Peyer's patch (tissue), 4 donors: ENCODE measurements around the gene TCF4.

Experiments used
- CTCF ChIP-seq, 6 experiments: fragments of 450-650 bp in 4 of 6; fragments of 200-600 bp in 2 of 6; sonication (generic) in 1 of 6; IDR thresholded peaks; one replicate each; pipeline ENCODE4 v1.5.1; 2017 to 2019; ENCODE audit warnings: antibody characterized with exemption in 6 of 6, mild to moderate bottlenecking in 3 of 6, moderate library complexity in 1 of 6
- POLR2A ChIP-seq, 2 donors: fragments of 450-650 bp; IDR thresholded peaks; one replicate each; pipeline ENCODE4 v1.5.1; 2017; ENCODE audit warnings: antibody characterized with exemption in 2 of 2, mild to moderate bottlenecking in 2 of 2, moderate library complexity in 2 of 2

- TF ChIP-seq CTCF (IDR thresholded peaks at IDR 0.05) (no peak), POLR2A (IDR thresholded peaks at IDR 0.05) (no peak)
Observed at GRCh38 chr18:55623626-55624025, 35.6 kb upstream of the TCF4 start.
